Thymus (tissue), 14 donors: ENCODE measurements around the gene ACTL8. TPM values are rescaled to one million over a fixed set of nuclear protein-coding genes. Genes with fewer than 3 reads are reported as not detected.

Experiments
- DNase-seq, 9 donors: peaks; one replicate each; pipeline ENCODE4 v3.0.0-alpha.2; 2013; ENCODE audit warnings: low spot score in 9 of 9, low read depth in 6 of 9, missing footprints in 1 of 9
- H3K27ac ChIP-seq, 2 donors: one replicate each; pipeline ENCODE4 v1.5.1; 2013; ENCODE audit warnings: control low read depth in 1 of 2, low read depth in 1 of 2, low read length in 1 of 2, mild to moderate bottlenecking in 1 of 2, moderate library complexity in 1 of 2
- H3K27me3 ChIP-seq, 2 donors: one replicate each; pipeline ENCODE4 v1.5.1; 2013; ENCODE audit warnings: low read length in 1 of 2; ENCODE audit not compliant: control insufficient read depth in 2 of 2, insufficient read depth in 1 of 2
- H3K36me3 ChIP-seq, 2 donors: one replicate each; pipeline ENCODE4 v1.5.1; 2013; ENCODE audit warnings: low read length in 1 of 2, mild to moderate bottlenecking in 1 of 2, moderate library complexity in 1 of 2; ENCODE audit not compliant: control insufficient read depth in 2 of 2, insufficient read depth in 2 of 2
- H3K4me1 ChIP-seq, 2 donors: one replicate each; pipeline ENCODE4 v1.5.1; 2013; ENCODE audit warnings: low read length in 2 of 2; ENCODE audit not compliant: control insufficient read depth in 2 of 2, insufficient read depth in 2 of 2
- H3K4me3 ChIP-seq, 2 donors: one replicate each; pipeline ENCODE4 v1.5.1; 2013; ENCODE audit warnings: low read length in 2 of 2, control low read depth in 1 of 2, mild to moderate bottlenecking in 1 of 2
- H3K9me3 ChIP-seq, 2 donors: one replicate each; pipeline ENCODE4 v1.5.1; 2013; ENCODE audit warnings: low read length in 1 of 2, mild to moderate bottlenecking in 1 of 2; ENCODE audit not compliant: control insufficient read depth in 2 of 2, insufficient read depth in 1 of 2
- WGBS: extraction: QIAGEN DNeasy Blood & Tissue Kit; methylation state at CpG from one replicate; pipeline ENCODE4 v1.1.7; 2013; 5-methylcytosine and 5-hydroxymethylcytosine counted together
- long read RNA-seq, 10 donors: transcript quantifications; one replicate each; lab custom pipeline, GENCODE V29; 2026
- polyA plus RNA-seq: library from polyadenylated mRNA; stranded (reverse); fragments of 200-250 nt; gene quantifications from one replicate; pipeline ENCODE4 v1.2.3, GENCODE V29; 2013
- total RNA-seq: library from RNA; stranded (reverse); fragments of 120-200 nt; gene quantifications from one replicate; pipeline ENCODE4 v1.2.4, GENCODE V29; 2013
- donor health status: healthy.

The ACTL8 gene, protein sequence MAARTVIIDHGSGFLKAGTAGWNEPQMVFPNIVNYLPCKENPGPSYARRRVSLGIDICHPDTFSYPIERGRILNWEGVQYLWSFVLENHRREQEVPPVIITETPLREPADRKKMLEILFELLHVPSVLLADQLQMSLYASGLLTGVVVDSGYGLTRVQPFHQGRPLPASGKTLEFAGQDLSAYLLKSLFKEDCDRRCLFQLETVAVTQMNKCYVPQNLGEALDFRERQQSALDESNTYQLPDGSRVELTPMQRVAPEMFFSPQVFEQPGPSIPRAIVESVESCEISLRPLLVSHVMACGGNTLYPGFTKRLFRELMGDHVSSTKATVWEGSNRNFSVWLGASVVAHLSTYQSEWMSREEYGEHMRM
- total RNA-seq, result 0.28 TPM
- 0.71 TPM for polyA plus RNA-seq
- long read RNA-seq, donor 1, result 0 reads
- long read RNA-seq, donor 2, result 0 reads
- long read RNA-seq, donor 3, result 0 reads
- long read RNA-seq, donor 4, partial matches to known transcripts, result 0 of 1 reads
- long read RNA-seq, donor 4, other reads (novel, unspliced or antisense), result 0 of 1 reads
- long read RNA-seq, donor 5, result 0 reads
- long read RNA-seq, donor 6, result 0 reads
- long read RNA-seq, donor 7, result 0 reads
- long read RNA-seq, donor 8, result 0 reads
- long read RNA-seq, donor 9, result 0 reads
- long read RNA-seq, donor 10, result 0 reads

GRCh38 chr1:17755120-17755519, at the start of gene ACTL8:
TSS of gene ACTL8 (plus strand) at chr1:17755333. CDS start at chr1:17823009, 67,676 bp downstream.
- H3K4me3 ChIP-seq, result no peak within 1 kb of the TSS
- H3K27ac ChIP-seq, result no peak within 1 kb of the TSS
- WGBS, result 63% methylated on average over 12 of the region's 12 CpGs
- DNase-seq, result no peak
- no peaks in the 10 kb centered on the region for H3K36me3 ChIP-seq
- peaks cover 13 to 23% of the 10 kb centered on the region in 2 donors for H3K9me3 ChIP-seq
- H3K4me1 ChIP-seq, result no peaks in the 10 kb centered on the region
- no peaks in the 10 kb centered on the region for H3K27me3 ChIP-seq

DNA sequence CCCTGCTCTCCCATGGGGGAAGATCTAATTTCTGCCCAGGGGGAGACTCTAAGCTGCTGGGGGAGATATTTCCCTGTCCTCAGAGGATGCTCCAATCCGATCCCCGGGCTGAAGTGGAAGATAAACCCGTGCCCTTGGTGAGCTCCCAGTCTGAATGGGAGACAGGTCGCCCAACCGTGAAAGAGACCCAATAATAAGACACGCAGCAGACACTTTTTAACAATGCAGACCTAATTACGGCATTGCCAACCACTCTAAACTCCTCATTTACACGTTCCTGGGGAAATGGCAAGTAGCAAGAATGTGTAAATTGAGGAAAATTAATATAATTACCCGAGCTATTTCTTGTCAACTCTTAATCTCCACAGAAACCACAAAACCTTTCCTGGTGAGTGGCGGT, 48.7 kb upstream of the ACTL8 start:
- no peaks in the 10 kb centered on the region for H3K4me1 ChIP-seq
- H3K4me3 ChIP-seq, result no peak overlapping the region
- H3K27ac ChIP-seq, result no peak overlapping the region
- H3K36me3 ChIP-seq, result no peaks in the 10 kb centered on the region
- H3K9me3 ChIP-seq, result no peaks in the 10 kb centered on the region
- no peaks in the 10 kb centered on the region for H3K27me3 ChIP-seq
- DNase-seq, result no peak
- 79% methylated on average over 10 of the region's 10 CpGs for WGBS

- DNase-seq, result no peak
- no peak overlapping the region for H3K27ac ChIP-seq
- H3K36me3 ChIP-seq, result no peaks in the 10 kb centered on the region
- H3K4me3 ChIP-seq, result no peak overlapping the region
- 94% methylated on average over 3 of the region's 3 CpGs for WGBS
- no peaks in the 10 kb centered on the region for H3K27me3 ChIP-seq
- no peaks in the 10 kb centered on the region for H3K9me3 ChIP-seq
- H3K4me1 ChIP-seq, result no peaks in the 10 kb centered on the region
These were observed 45.2 kb upstream of the ACTL8 start for GRCh38 chr1:17709981-17710380.

GRCh38 chr1:17710889-17711576, 44.1 kb upstream of the ACTL8 start:
- H3K36me3 ChIP-seq, result no peaks in the 10 kb centered on the region
- H3K9me3 ChIP-seq, result no peaks in the 10 kb centered on the region
- WGBS, result 69% methylated on average over 4 of the region's 4 CpGs
- H3K27ac ChIP-seq, result no peak overlapping the region
- DNase-seq, result no peak
- no peaks in the 10 kb centered on the region for H3K27me3 ChIP-seq
- H3K4me3 ChIP-seq, result no peak overlapping the region
- no peaks in the 10 kb centered on the region for H3K4me1 ChIP-seq

DNA sequence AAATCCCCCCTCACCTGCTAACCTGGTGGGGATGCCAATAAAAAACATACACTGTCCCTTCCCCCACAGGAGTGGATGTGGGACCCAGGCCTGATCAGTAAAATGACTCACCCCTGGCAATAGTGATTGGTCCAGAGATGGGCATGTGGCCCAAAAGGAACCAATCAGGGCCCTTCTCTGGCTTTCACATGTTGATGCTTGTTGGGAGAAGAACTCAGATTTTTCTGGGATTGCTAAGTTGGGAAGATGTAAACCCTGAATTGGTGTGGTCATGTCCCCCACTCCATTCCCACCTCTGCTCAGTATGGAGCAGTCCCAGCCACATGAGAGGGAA, 43.6 kb upstream of the ACTL8 start:
- Histone ChIP-seq H3K27me3 (no peaks in the 10 kb centered on the region), H3K27ac (no peak overlapping the region)
- no peak for DNase-seq

DNA sequence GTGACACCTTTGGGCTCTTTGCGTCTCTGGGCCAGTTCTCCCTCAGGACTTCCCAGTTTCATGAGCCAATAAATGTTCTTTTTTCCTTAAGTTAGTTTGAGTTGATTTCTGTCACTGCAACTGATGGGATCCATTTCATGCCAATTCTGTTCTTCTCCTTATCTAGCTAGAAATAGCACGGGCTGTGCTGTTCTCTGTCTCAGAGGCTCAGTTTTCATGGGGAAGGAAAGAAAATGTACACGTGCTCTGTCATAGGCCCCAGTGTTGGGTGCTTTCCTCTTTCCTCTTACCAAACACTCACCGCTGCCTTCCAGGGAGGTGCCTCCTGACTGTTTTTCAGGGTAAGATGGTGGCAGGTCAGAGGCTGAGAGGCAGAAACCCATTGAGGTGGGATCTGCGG, 43.2 kb upstream of the ACTL8 start:
- Histone ChIP-seq H3K27ac (no peak overlapping the region), H3K27me3 (no peaks in the 10 kb centered on the region), H3K4me3 (no peak overlapping the region), H3K4me1 (no peaks in the 10 kb centered on the region), H3K9me3 (no peaks in the 10 kb centered on the region), H3K36me3 (no peaks in the 10 kb centered on the region)
- no peak for DNase-seq
- 80% methylated on average over 5 of the region's 5 CpGs for WGBS

More for the DNA sequence above, 43.6 kb upstream of the ACTL8 start:
- no peaks in the 10 kb centered on the region for H3K4me1 ChIP-seq
- H3K4me3 ChIP-seq, result no peak overlapping the region
- H3K36me3 ChIP-seq, result no peaks in the 10 kb centered on the region
- H3K9me3 ChIP-seq, result no peaks in the 10 kb centered on the region

- H3K27ac ChIP-seq, result no peak overlapping the region
- WGBS, result 84% methylated on average over 5 of the region's 5 CpGs
- no peaks in the 10 kb centered on the region for H3K9me3 ChIP-seq
- DNase-seq, result no peak
- H3K4me1 ChIP-seq, result no peaks in the 10 kb centered on the region
- no peaks in the 10 kb centered on the region for H3K36me3 ChIP-seq
- no peak overlapping the region for H3K4me3 ChIP-seq
- no peaks in the 10 kb centered on the region for H3K27me3 ChIP-seq
These were observed 41.1 kb upstream of the ACTL8 start for GRCh38 chr1:17713993-17714392.

DNA sequence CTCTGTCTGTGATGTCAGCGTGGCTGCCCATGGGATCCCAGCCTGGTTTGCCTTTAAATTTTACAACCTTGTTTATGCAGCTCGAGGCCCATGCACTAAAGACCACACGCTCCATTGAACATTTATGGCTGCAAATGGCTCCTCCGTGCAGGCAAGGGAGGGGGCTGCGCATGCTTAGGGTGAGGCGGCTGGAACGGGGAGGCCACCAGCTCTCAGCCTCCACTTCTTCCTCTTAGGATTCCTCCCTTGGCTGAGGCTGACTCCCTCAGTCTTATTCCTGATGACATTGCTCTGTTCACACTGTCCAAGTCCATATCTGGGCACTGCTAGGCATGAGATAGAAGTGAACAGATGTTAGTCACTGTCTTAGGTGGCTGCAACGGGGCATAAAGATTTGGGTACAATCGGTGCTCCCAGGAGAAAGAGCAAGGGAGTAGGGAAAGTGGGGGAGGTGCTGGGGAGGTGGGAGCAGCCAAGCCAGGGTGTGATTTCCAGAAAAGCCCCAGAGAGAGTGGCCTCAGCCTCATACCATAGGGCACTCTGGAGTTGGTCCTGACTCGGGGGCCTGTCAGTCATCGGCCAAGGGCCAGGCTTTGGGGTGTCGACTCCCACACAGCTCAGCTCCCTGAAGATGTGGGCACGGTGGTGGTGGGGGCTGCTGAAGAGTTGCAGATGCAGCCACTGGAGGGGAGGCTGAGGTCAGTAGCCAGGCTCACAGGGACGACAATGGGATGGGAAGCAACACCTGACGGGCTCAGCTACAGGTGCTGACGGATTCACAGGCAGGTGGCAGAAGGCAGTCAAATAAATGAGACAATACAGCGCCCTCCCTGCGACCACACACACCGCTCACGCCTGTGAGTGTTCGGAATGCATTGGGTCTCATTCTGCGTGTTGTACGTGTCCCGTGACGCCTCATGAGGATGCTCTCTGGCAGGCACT, 37.3 kb upstream of the ACTL8 start:
- WGBS, result 82% methylated on average over 25 of the region's 25 CpGs
- H3K9me3 ChIP-seq, result no peaks in the 10 kb centered on the region
- H3K36me3 ChIP-seq, result no peaks in the 10 kb centered on the region
- no peaks in the 10 kb centered on the region for H3K4me1 ChIP-seq
- H3K27me3 ChIP-seq, result no peaks in the 10 kb centered on the region
- no peak overlapping the region for H3K4me3 ChIP-seq
- H3K27ac ChIP-seq, result no peak overlapping the region
- no peak for DNase-seq
